Astrocyte of the spinal cord (primary cell): ENCODE data around the gene VAV2.

ENCODE experiments used
- DNase-seq: peaks from one replicate; pipeline ENCODE4 v3.0.0; 2011; ENCODE audit warnings: low read depth, low spot score
- H3K4me3 ChIP-seq: 2 replicates; pipeline ENCODE4 v1.5.1; 2011; ENCODE audit warnings: low read depth, mild to moderate bottlenecking, low read length, moderate library complexity
- in situ Hi-C: cut with HindIII; loops from 2 replicates; pipeline ENCODE4 v1.10.0; 2017; ENCODE audit warnings: low sequenced_read_pairs
- TF ChIP-seq, protein P1 (sequence below): IDR thresholded peaks from 2 replicates; pipeline ENCODE4 v1.5.1; 2012; ENCODE audit warnings: low read depth, mild to moderate bottlenecking, low read length, inconsistent platforms

The VAV2 gene

DNA sequence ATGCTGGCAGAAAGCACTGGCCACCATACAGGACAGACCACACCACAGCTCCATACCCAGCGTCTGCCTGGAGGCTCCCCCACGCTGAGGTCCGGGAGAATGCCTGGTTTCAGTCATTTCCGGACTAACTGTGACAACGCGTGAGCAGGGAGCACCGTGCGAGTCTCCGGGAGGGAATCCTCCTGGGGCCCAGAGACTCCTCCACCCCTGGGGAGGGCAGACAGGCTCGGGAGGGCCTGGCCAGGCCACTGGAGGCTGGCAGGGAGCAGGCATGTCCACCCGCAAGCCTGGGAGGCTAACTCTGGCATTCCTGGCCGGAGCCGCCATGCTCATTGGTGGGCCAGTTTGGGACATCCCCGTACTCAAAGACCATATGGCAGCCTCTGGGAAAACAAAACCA is 39.7 kb upstream of the VAV2 start:
- no peak for DNase-seq
- TF ChIP-seq, protein P1, sequence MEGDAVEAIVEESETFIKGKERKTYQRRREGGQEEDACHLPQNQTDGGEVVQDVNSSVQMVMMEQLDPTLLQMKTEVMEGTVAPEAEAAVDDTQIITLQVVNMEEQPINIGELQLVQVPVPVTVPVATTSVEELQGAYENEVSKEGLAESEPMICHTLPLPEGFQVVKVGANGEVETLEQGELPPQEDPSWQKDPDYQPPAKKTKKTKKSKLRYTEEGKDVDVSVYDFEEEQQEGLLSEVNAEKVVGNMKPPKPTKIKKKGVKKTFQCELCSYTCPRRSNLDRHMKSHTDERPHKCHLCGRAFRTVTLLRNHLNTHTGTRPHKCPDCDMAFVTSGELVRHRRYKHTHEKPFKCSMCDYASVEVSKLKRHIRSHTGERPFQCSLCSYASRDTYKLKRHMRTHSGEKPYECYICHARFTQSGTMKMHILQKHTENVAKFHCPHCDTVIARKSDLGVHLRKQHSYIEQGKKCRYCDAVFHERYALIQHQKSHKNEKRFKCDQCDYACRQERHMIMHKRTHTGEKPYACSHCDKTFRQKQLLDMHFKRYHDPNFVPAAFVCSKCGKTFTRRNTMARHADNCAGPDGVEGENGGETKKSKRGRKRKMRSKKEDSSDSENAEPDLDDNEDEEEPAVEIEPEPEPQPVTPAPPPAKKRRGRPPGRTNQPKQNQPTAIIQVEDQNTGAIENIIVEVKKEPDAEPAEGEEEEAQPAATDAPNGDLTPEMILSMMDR = no peak
- H3K4me3 ChIP-seq = no peak overlapping the region
- in situ Hi-C loops = no loop called here

DNA sequence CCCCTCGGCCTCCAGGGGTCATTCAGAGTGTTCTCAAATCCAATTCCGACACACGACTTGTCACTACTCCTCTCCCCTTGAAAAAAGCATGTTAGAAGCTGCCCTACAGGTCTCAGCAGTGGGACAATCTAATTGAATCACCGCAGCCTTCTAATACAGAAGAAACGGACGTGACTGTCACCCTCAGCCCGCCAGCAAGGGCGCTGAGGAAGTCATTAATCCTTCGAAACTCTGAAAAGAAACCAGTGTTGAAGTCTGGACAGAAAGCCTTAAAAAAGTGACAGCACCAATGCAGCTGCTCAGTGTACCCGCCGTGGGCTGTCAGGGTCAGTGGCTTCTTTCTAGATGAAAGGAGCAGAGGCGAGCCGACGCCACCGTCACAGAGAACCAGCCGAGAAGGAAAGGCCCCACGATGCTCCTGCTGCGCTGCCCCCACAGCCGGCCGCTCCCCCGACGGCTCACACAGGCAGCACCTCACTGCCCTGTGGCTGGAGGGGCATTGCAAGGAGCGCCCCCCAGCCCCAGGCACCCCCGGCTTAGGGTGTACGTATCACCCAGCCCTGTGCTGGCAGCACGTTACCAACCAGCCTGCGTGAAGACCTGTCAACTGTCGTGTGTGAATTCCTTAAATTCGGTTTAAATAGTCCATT is 38.8 kb upstream of the VAV2 start:
- TF ChIP-seq, protein P1 = no peak
- H3K4me3 ChIP-seq = no peak overlapping the region
- no peak for DNase-seq
- in situ Hi-C loops = no loop called here

DNA sequence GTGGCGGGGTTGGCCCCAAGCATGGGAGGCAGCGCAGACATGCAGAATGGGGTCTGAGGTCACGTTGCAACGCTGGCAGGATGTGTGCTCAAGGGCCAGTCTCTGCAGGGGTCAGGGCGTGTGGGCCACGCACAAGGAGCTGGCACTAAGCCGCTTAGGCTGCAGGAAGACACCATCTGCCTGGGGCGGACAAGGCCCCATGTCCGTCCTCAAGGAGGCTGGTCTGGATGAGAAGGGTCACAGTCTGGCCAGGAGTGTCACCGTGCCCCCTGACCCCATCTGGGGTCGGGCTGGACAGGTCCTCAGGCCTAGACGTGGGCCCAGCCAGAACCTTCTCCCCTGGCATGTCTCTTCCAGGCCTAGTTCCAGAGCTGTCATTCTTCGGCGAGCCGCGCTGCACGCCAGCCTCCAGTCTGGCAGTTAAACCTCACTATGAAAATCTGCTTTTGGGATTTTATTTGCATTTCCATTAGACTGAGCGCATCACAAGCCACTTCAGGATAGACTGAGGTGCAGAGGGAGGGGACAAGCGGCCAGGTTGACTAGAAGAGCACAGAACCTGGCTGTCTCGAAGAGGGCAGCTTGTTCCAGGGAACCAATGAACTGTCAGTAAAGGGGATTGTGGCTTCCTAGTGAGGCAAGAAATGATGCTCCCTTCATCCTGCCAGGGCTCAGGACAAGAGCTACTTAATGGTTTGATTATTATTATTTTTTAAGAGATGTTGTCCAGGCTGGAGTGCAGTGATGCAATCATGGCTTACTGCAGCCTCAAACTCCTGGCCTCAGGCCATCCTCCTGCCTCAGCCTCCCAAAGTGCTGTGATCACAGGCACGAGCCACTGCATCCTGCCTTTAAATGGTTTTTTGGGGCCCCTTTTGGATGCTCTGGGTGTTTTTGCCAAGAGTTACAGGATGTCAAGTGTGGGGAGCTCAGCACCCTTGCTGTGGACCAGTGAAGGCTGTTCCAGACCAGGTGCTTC is 37.4 kb upstream of the VAV2 start:
- in situ Hi-C loops = no loop called here
- TF ChIP-seq, protein P1 = no peak
- DNase-seq = no peak
- H3K4me3 ChIP-seq = no peak overlapping the region

DNA sequence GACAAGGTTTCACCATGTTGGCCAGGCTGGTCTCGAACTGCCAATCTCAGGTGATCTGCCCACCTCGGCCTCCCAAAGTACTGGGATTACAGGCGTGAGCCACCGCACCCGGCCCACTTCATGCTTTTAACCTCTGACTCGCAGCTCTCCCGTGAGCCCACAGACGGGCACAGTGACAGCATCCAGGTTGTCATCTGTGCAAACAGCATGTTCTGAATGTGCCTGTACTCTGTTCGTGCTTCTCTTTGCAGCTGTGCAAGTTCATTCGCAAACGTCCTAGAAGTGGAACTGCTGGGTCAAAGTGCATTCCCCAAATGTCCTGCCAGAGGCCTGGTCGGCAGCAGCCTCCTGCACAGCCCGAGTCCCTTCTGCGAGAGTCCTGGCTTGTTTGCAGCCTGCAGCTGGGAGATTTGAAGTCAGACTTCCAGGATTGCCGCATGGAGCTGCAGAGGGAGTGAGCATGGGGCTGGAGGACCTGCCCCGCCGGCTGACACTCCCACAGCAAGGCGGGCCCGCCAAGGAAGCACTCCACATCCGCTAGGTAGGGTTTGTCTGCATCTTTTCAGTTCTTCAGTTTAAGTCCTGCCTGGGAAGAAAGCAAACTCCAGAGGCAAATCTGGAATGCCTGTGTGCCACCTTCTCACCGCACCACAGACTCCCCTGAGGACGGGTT is 36.6 kb upstream of the VAV2 start:
- TF ChIP-seq, protein P1 = no peak
- in situ Hi-C loops = no loop called here
- no peak for DNase-seq
- H3K4me3 ChIP-seq = no peak overlapping the region

DNA sequence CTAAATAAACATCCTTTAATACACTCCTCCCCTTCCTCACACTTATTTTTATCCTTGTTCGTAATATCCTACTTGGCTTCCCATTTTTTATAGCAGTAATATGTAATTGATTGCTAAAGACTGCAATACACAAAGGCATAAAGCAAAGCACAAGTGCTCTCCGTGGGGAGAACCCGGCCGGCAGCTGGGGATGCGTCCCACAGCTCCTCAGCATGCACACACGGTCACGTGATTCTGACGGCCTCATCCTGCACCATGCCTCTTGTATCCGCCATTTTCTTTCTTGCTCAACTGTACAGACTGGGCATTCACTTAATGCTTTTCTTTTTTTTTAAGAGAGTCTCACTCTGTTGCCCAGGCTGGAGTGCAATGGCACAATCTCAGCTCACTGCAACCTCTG is 36.0 kb upstream of the VAV2 start:
- in situ Hi-C loops = no loop called here
- no peak for DNase-seq
- H3K4me3 ChIP-seq = no peak overlapping the region
- TF ChIP-seq, protein P1 = no peak

DNA sequence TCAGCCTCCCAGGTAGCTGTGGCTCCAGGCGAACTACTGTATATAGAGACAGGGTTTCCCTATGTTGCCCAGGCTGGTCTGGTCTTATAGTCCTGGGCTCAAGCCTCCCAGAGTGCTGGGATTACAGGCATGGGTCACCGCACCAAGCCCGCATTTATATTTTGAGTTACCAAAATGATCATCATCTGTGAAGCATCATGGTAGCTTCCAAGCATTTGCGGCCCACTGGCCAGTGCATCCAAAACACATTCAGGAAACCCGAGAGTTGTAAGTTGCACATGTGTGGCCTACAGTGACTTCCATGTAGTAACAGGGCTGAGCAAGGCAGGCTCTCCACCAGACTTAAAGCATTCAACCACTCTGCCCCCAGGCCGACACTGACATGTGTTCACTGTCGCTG is 35.4 kb upstream of the VAV2 start:
- no peak for DNase-seq
- H3K4me3 ChIP-seq = no peak overlapping the region
- TF ChIP-seq, protein P1 = no peak
- in situ Hi-C loops = no loop called here
